Measurements from ENCODE around the gene ADCY2. TPM values are rescaled to one million over a fixed set of nuclear protein-coding genes. Genes with fewer than 3 reads are reported as not detected.

The ADCY2 gene
- total RNA-seq, 2 experiments from 2014 or later = not detected

GRCh38 chr5:7616897-7617296, 221.0 kb downstream of the ADCY2 start:
- CTCF ChIA-PET (ENCODE audit: unreplicated experiment) = no interaction called here
- Histone ChIP-seq H2AFZ (ENCODE audit: low read length) (no peak overlapping the region), H3K4me1 (ENCODE audit: insufficient read depth, low read length, poor library complexity, severe bottlenecking) (no peaks in the 10 kb centered on the region), H3K27ac (ENCODE audit: low read depth, low read length, poor library complexity, severe bottlenecking) (no peak overlapping the region), H3K36me3 (ENCODE audit: insufficient read depth, low read length) (no peaks in the 10 kb centered on the region), H3K79me2 (ENCODE audit: insufficient read depth, low read depth, low read length) (no peaks in the 10 kb centered on the region), H4K20me1 (ENCODE audit: insufficient read depth, low read length) (no peaks in the 10 kb centered on the region), H3K4me3 (ENCODE audit: low read depth, low read length, poor library complexity, severe bottlenecking) (no peak overlapping the region), H3K4me2 (ENCODE audit: low read length) (no peak overlapping the region), H3K9me2 (ENCODE audit: insufficient read depth, low read length) (no peaks in the 10 kb centered on the region), H3K9me3 (ENCODE audit: low read length) (no peaks in the 10 kb centered on the region)
- TF ChIP-seq CTCF (conservative IDR thresholded peaks at IDR 0.05; ENCODE audit: low read length) = no peak
- TF ChIP-seq EZH2phosphoT487 (IDR thresholded peaks at IDR 0.05; ENCODE audit: borderline replicate concordance, low read depth, low read length) = no peak
- DNase-seq (ENCODE audit: low spot score) = no peak
- POLR2A ChIA-PET = no interaction called here
- intact Hi-C loops (cut with micrococcal nuclease; ENCODE audit: unreplicated experiment) = no loop called here
- no TSS peak for BruUV-seq (replicated peaks)

GRCh38 chr5:7622498-7622897, 226.6 kb downstream of the ADCY2 start:
- Histone ChIP-seq H3K9me3 (ENCODE audit: low read length) (no peaks in the 10 kb centered on the region), H3K4me1 (ENCODE audit: insufficient read depth, low read length, poor library complexity, severe bottlenecking) (no peaks in the 10 kb centered on the region), H3K4me2 (ENCODE audit: low read length) (no peak overlapping the region), H3K9me2 (ENCODE audit: insufficient read depth, low read length) (no peaks in the 10 kb centered on the region), H3K27ac (ENCODE audit: low read depth, low read length, poor library complexity, severe bottlenecking) (no peak overlapping the region), H4K20me1 (ENCODE audit: insufficient read depth, low read length) (no peaks in the 10 kb centered on the region), H3K4me3 (ENCODE audit: low read depth, low read length, poor library complexity, severe bottlenecking) (no peak overlapping the region), H3K36me3 (ENCODE audit: insufficient read depth, low read length) (no peaks in the 10 kb centered on the region), H2AFZ (ENCODE audit: low read length) (no peak overlapping the region), H3K79me2 (ENCODE audit: insufficient read depth, low read depth, low read length) (no peaks in the 10 kb centered on the region)
- BruUV-seq (replicated peaks) = no TSS peak
- ChIA-PET CTCF (ENCODE audit: unreplicated experiment) (no interaction called here), POLR2A (no interaction called here)
- intact Hi-C loops (cut with micrococcal nuclease; ENCODE audit: unreplicated experiment) = no loop called here
- no peak for DNase-seq (ENCODE audit: low spot score)
- no peak for TF ChIP-seq CTCF (conservative IDR thresholded peaks at IDR 0.05; ENCODE audit: low read length)
- no peak for TF ChIP-seq EZH2phosphoT487 (IDR thresholded peaks at IDR 0.05; ENCODE audit: borderline replicate concordance, low read depth, low read length)

GRCh38 chr5:7625740-7626139, 229.8 kb downstream of the ADCY2 start:
- no peaks in the 10 kb centered on the region for H3K9me3 ChIP-seq (ENCODE audit: low read length)
- CTCF ChIA-PET (ENCODE audit: unreplicated experiment) = no interaction called here
- no peak for DNase-seq (ENCODE audit: low spot score)
- H3K4me1 ChIP-seq (ENCODE audit: insufficient read depth, low read length, poor library complexity, severe bottlenecking) = no peaks in the 10 kb centered on the region
- no peak overlapping the region for H3K4me2 ChIP-seq (ENCODE audit: low read length)
- BruUV-seq (replicated peaks) = no TSS peak
- POLR2A ChIA-PET = no interaction called here
- H2AFZ ChIP-seq (ENCODE audit: low read length) = no peak overlapping the region
- H3K27ac ChIP-seq (ENCODE audit: low read depth, low read length, poor library complexity, severe bottlenecking) = no peak overlapping the region
- no peaks in the 10 kb centered on the region for H3K9me2 ChIP-seq (ENCODE audit: insufficient read depth, low read length)
- no peak overlapping the region for H3K4me3 ChIP-seq (ENCODE audit: low read depth, low read length, poor library complexity, severe bottlenecking)
- H3K36me3 ChIP-seq (ENCODE audit: insufficient read depth, low read length) = no peaks in the 10 kb centered on the region
- intact Hi-C loops (cut with micrococcal nuclease; ENCODE audit: unreplicated experiment) = no loop called here
- H4K20me1 ChIP-seq (ENCODE audit: insufficient read depth, low read length) = no peaks in the 10 kb centered on the region
- TF ChIP-seq EZH2phosphoT487 (IDR thresholded peaks at IDR 0.05; ENCODE audit: borderline replicate concordance, low read depth, low read length) (no peak), CTCF (conservative IDR thresholded peaks at IDR 0.05; ENCODE audit: low read length) (no peak)
- no peaks in the 10 kb centered on the region for H3K79me2 ChIP-seq (ENCODE audit: insufficient read depth, low read depth, low read length)

Measured in OCI-LY7 (cell line).